Inflammatory macrophage treated with lipopolysaccharide for 1 hour (primary cell): Measurements from ENCODE around the gene STKLD1.
"Not testable (repeated sequence)": the region's sequence is repeated elsewhere in the genome, so short reads cannot be mapped to it uniquely, and the experiment has no call there.

Experiments
- DNase-seq, 2 donors: peaks; one replicate each; pipeline ENCODE4 v3.0.0-alpha.2; 2020 to 2022

Gene STKLD1

GRCh38 chr9:133375724-133376654, at the start of gene STKLD1, which contains the start of gene SURF4:
TSS of gene STKLD1 (plus strand) at chr9:133376366. CDS start at chr9:133376474, 108 bp downstream.
TSS of gene SURF4 (minus strand) at chr9:133376060. CDS start at chr9:133375969, 91 bp downstream.
- DNase-seq: peak; percentile 92 to 97

- DNase-seq: not testable (repeated sequence)
Observed at GRCh38 chr9:133327021-133327420, 49.1 kb upstream of the STKLD1 start.

- DNase-seq: no peak
Observed at GRCh38 chr9:133327834-133328484, 48.2 kb upstream of the STKLD1 start.

- not testable (repeated sequence) for DNase-seq
Observed at GRCh38 chr9:133329306-133330156, 46.6 kb upstream of the STKLD1 start.

GRCh38 chr9:133331221-133331620, 44.9 kb upstream of the STKLD1 start:
- no peak for DNase-seq

GRCh38 chr9:133331641-133332380, 44.4 kb upstream of the STKLD1 start:
- DNase-seq: no peak

GRCh38 chr9:133332381-133332730, 43.8 kb upstream of the STKLD1 start:
- DNase-seq: no peak

- DNase-seq: no peak
Observed at GRCh38 chr9:133333011-133333410, 43.2 kb upstream of the STKLD1 start.

- DNase-seq: no peak
Observed at GRCh38 chr9:133333566-133333965, 42.6 kb upstream of the STKLD1 start.

GRCh38 chr9:133334161-133334560, 42.0 kb upstream of the STKLD1 start:
- no peak for DNase-seq

- DNase-seq: not testable (repeated sequence)
Observed at GRCh38 chr9:133334888-133335287, 41.3 kb upstream of the STKLD1 start.

- peak; percentile 77 to 89 for DNase-seq
Observed at GRCh38 chr9:133335924-133336811, 40.0 kb upstream of the STKLD1 start, which contains the start of gene SURF6. TSS of gene SURF6 (minus strand) at chr9:133336188. CDS start at chr9:133336132, 56 bp downstream.

GRCh38 chr9:133339641-133340040, 36.5 kb upstream of the STKLD1 start:
- DNase-seq: no peak

- peak; percentile 12 to 28 for DNase-seq
Observed at GRCh38 chr9:133340256-133340655, 35.9 kb upstream of the STKLD1 start.

- DNase-seq: no peak
Observed at GRCh38 chr9:133340916-133341315, 35.2 kb upstream of the STKLD1 start.

- DNase-seq: peak; percentile 66 to 75
Observed at GRCh38 chr9:133341369-133342068, 34.6 kb upstream of the STKLD1 start.

GRCh38 chr9:133342069-133342406, 34.1 kb upstream of the STKLD1 start:
- no peak for DNase-seq

- no peak for DNase-seq
Observed at GRCh38 chr9:133342570-133342969, 33.6 kb upstream of the STKLD1 start.

GRCh38 chr9:133344071-133344470, 32.1 kb upstream of the STKLD1 start:
- DNase-seq: no peak

GRCh38 chr9:133344979-133345378, 31.2 kb upstream of the STKLD1 start:
- DNase-seq: no peak

- DNase-seq: no peak
Observed at GRCh38 chr9:133345596-133345995, 30.6 kb upstream of the STKLD1 start.
